Measurements from ENCODE around the gene MYOZ1.

The MYOZ1 gene

GRCh38 chr10:73591935-73592699 lies 49.2 kb downstream of the MYOZ1 start:
- DNase-seq: no peak

DNA sequence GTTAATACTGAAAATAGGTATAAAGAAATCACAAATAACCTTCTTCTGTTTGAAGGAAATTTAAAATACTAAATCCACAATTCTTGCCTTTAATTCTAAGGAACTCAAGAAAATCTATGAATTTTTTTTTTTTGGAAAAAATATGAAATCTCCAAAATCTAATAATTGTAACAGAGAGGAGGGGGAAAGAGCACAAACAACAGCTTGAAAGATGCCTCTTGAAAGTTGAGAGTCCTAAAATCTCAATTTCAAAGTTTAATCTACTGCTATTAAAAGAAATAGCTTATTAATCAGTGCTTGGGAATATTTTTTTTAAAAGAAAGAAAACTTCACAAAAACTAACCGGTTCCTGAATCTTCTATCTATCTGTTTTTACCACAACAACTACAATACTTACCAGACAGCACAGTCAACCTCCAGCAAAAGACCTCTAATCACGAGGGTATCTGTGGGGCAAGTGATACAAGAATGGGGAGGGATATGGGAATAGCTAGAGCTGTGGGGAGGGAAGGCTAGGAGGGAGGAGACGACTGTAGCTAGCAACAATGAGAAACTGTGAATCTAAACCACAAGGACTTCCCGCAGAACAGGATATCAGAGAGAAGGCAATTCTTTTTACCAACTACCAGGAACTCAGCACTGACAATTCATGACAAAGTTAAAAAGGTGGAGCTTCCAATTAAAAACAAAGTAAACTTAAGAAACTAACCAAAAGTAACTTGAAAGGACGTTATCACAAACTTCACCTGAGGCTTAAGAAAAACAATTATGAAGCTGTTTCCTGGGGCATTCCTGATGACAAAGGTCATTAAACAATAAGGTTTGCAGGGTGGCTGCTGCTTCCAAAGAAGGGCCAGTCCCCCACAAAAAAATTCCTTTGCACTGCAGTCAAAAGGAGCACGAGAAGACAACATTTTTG lies 50.1 kb downstream of the MYOZ1 start, which contains the start of gene USP54:
USP54 (minus strand) TSS at position 462 of the 919 bp plus-strand sequence. CDS start 15,684 bp downstream, outside the sequence.
- DNase-seq: no peak

GRCh38 chr10:73589563-73590126 lies 51.6 kb downstream of the MYOZ1 start:
- no peak for DNase-seq

GRCh38 chr10:73588656-73589055 lies 52.6 kb downstream of the MYOZ1 start:
- DNase-seq: no peak

- no peak for DNase-seq
These were observed 54.7 kb downstream of the MYOZ1 start for GRCh38 chr10:73586583-73586984.

GRCh38 chr10:73585327-73585726 lies 55.9 kb downstream of the MYOZ1 start:
- DNase-seq: no peak

- DNase-seq: no peak
These were observed 56.5 kb downstream of the MYOZ1 start for GRCh38 chr10:73584737-73585136.

GRCh38 chr10:73581918-73582317 lies 59.4 kb downstream of the MYOZ1 start:
- DNase-seq: no peak
